Prostate gland (tissue), 2 donors: ENCODE data around the gene CDCA7L.

Source experiments
- CTCF ChIP-seq, 4 experiments: fragments of 200-600 bp in 2 of 4; fragments of 450-650 bp in 2 of 4; sonication (generic) in 2 of 4; IDR thresholded peaks; 1 replicate in 3 of 4; 2 replicates in 1 of 4; pipeline ENCODE4 v1.5.1; 2016 to 2019; ENCODE audit warnings: antibody characterized with exemption in 4 of 4, mild to moderate bottlenecking in 2 of 4, moderate library complexity in 2 of 4
- POLR2A ChIP-seq: fragments of 450-650 bp; IDR thresholded peaks from one replicate; pipeline ENCODE4 v1.6.1; 2016; ENCODE audit warnings: antibody characterized with exemption, mild to moderate bottlenecking

- no peak for TF ChIP-seq CTCF (IDR thresholded peaks at IDR 0.05)
- TF ChIP-seq POLR2A: no peak
Measured at GRCh38 chr7:21916629-21917028, 29.1 kb downstream of the CDCA7L start.
